Body of pancreas (tissue), 4 donors: Measurements from ENCODE around the gene ARL4D. TPM values are rescaled to one million over a fixed set of nuclear protein-coding genes. Genes with fewer than 3 reads are reported as not detected.

ENCODE experiments used
- ATAC-seq: fragments of 150-250 bp; one replicate; pipeline ENCODE4 v1.9.1; 2016
- DNase-seq, 4 donors: peaks; one replicate each; pipeline ENCODE4 v3.0.0-alpha.2; 2019
- H3K27ac ChIP-seq, 4 donors: fragments of 200-600 bp; sonication (generic); 1 replicate in 3 of 4; 2 replicates in 1 of 4; pipeline versions ENCODE4 v1.5.1 to v1.6.1; 2016 to 2019; ENCODE audit warnings: mild to moderate bottlenecking in 1 of 4, mixed read lengths in 1 of 4, moderate library complexity in 1 of 4
- H3K27me3 ChIP-seq, 2 donors: fragments of 200-600 bp; sonication (generic); one replicate each; pipeline ENCODE4 v1.6.0; 2016; ENCODE audit warnings: mild to moderate bottlenecking in 1 of 2
- H3K36me3 ChIP-seq, 2 donors: fragments of 200-600 bp; sonication (generic); replicated peaks in 1 of 2; 2 replicates each; pipeline ENCODE4 v1.5.1; 2016; ENCODE audit warnings: low read depth in 2 of 2; ENCODE audit not compliant: insufficient read depth in 1 of 2
- H3K4me1 ChIP-seq: fragments of 200-600 bp; sonication (generic); one replicate; pipeline ENCODE4 v1.6.0; 2016
- H3K4me3 ChIP-seq, 2 donors: fragments of 200-600 bp; sonication (generic); 1 replicate in 1 of 2; 2 replicates in 1 of 2; pipeline ENCODE4 v1.5.1; 2016 to 2019
- H3K9me3 ChIP-seq, 3 donors: fragments of 200-600 bp; sonication (generic); 1 replicate in 2 of 3; 2 replicates in 1 of 3; pipeline ENCODE4 v1.5.1; 2016
- CTCF ChIP-seq, 7 experiments: fragments of 450-650 bp in 4 of 7; fragments of 200-600 bp in 3 of 7; sonication (generic) in 3 of 7; IDR thresholded peaks; one replicate each; pipeline ENCODE4 v1.5.1; 2016 to 2019; ENCODE audit warnings: antibody characterized with exemption in 7 of 7
- POLR2A ChIP-seq, 3 donors: fragments of 450-650 bp; IDR thresholded peaks; one replicate each; pipeline ENCODE4 v1.6.1; 2016; ENCODE audit warnings: antibody characterized with exemption in 3 of 3, mild to moderate bottlenecking in 2 of 3
- WGBS, 2 donors: methylation state at CpG; one replicate each; pipeline ENCODE4 v1.1.5; 2017; 5-methylcytosine and 5-hydroxymethylcytosine counted together
- intact Hi-C: fragments of 100-400 bp; cut with DNase I; formaldehyde crosslinking; loops from one replicate; pipeline ENCODE4 v1.15.1; 2023
- total RNA-seq, 2 donors: library from RNA; depleted of rRNA; stranded (reverse); fragments of >200 nt; gene quantifications; one replicate each; pipeline ENCODE4 v1.1.0, GENCODE V29; 2016

Gene ARL4D
- total RNA-seq, 2 donors from 2014 or later = 2.1 to 4.6 TPM

- H3K9me3 ChIP-seq = no peaks in the 10 kb centered on the region
- H3K27me3 ChIP-seq = no peaks in the 10 kb centered on the region
- H3K4me3 ChIP-seq = no peak overlapping the region
- intact Hi-C loops = no loop called here
- TF ChIP-seq CTCF (IDR thresholded peaks at IDR 0.05) (no peak), POLR2A (IDR thresholded peaks at IDR 0.05) (no peak)
- no peaks in the 10 kb centered on the region for H3K36me3 ChIP-seq
- H3K4me1 ChIP-seq = peaks cover 34% of the 10 kb centered on the region
- ATAC-seq (no peak), DNase-seq (no peak)
- WGBS, 2 donors = 44 to 47% methylated on average over 2 of the region's 2 CpGs
- H3K27ac ChIP-seq = peak overlapping the region in 1 of 4 donors; percentile 15
Measured at GRCh38 chr17:43384476-43384862, 14.3 kb upstream of the ARL4D start.

GRCh38 chr17:43385046-43385831 is 13.6 kb upstream of the ARL4D start:
- no peak for DNase-seq
- Histone ChIP-seq H3K4me1 (peaks cover 39% of the 10 kb centered on the region), H3K27ac (no peak overlapping the region), H3K4me3 (no peak overlapping the region), H3K9me3 (no peaks in the 10 kb centered on the region), H3K27me3 (no peaks in the 10 kb centered on the region), H3K36me3 (no peaks in the 10 kb centered on the region)
- 26 to 30% methylated on average over 5 of the region's 5 CpGs for WGBS, 2 donors
- no peak for ATAC-seq
- no peak for TF ChIP-seq POLR2A (IDR thresholded peaks at IDR 0.05)
- no peak for TF ChIP-seq CTCF (IDR thresholded peaks at IDR 0.05)
- intact Hi-C loops = no loop called here

GRCh38 chr17:43388359-43389045 is 10.3 kb upstream of the ARL4D start:
- WGBS, 2 donors = 0 to 1% methylated on average over 28 to 38 of the region's 38 CpGs
- intact Hi-C loops = no loop called here
- no peaks in the 10 kb centered on the region for H3K9me3 ChIP-seq

GRCh38 chr17:43389046-43389947 is 9.5 kb upstream of the ARL4D start:
- no peaks in the 10 kb centered on the region for H3K36me3 ChIP-seq
- H3K9me3 ChIP-seq = no peaks in the 10 kb centered on the region
- WGBS, 2 donors = 0 to 1% methylated on average over 33 of the region's 33 CpGs
- peak overlapping the region; percentile 96 to 99 (median 98) for H3K27ac ChIP-seq
- H3K4me3 ChIP-seq = peak overlapping the region; percentile 36 to 53
- TF ChIP-seq CTCF (IDR thresholded peaks at IDR 0.05) = peak; percentile 73 to 92 (median 87)
- TF ChIP-seq POLR2A (IDR thresholded peaks at IDR 0.05) = no peak
- ATAC-seq = peak; percentile 61
- peaks cover 25% of the 10 kb centered on the region for H3K4me1 ChIP-seq
- intact Hi-C loops = no loop called here
- peak; percentile 82 to 88 (median 84) for DNase-seq
- no peaks in the 10 kb centered on the region for H3K27me3 ChIP-seq

More at GRCh38 chr17:43388359-43389045, 10.3 kb upstream of the ARL4D start:
- Histone ChIP-seq H3K27ac (peak overlapping the region; percentile 96 to 99 (median 98)), H3K36me3 (no peaks in the 10 kb centered on the region), H3K4me1 (peaks cover 19% of the 10 kb centered on the region), H3K4me3 (peak overlapping the region; percentile 36 to 53), H3K27me3 (no peaks in the 10 kb centered on the region)
- TF ChIP-seq CTCF (IDR thresholded peaks at IDR 0.05) (peak in 1 of 7 experiments; percentile 4), POLR2A (IDR thresholded peaks at IDR 0.05) (peak; percentile 93 to 98 (median 98))
- ATAC-seq = peak; percentile 88
- DNase-seq = peak; percentile 92 to 96 (median 96)
